GM21576 (cell line): Measurements from ENCODE around the gene BANP.
"Not testable (repeated sequence)": the region's sequence is repeated elsewhere in the genome, so short reads cannot be mapped to it uniquely, and the experiment has no call there.

Source experiments
- ATAC-seq: cut with Tn5 transposase; IDR thresholded peaks from one replicate; pipeline ENCODE4 v1.9.1; 2021; ENCODE audit warnings: mild to moderate bottlenecking, moderate library complexity; ENCODE audit not compliant: unreplicated experiment

BANP gene

GRCh38 chr16:87990254-87990653 lies 39.0 kb downstream of the BANP start:
- not testable (repeated sequence) for ATAC-seq

DNA sequence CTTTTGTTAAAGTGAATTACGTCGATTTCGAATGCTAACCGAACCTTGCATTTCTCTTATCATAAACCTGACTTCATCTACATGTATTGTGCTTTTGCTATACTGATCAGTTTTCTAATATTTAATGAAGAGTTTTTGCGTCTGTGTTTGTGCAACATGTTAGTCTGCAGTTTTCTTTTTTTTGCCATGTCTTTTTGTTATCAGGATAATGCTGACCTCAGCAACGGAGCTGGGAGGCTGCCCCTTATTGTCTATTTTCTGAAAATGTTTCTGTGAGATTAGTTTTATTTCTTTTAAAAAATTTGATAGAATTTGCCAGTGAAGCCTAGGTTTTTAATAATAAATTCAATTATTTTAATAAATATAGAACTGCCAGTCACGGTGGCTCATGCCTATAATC lies 40.9 kb downstream of the BANP start:
- ATAC-seq, result not testable (repeated sequence)

DNA sequence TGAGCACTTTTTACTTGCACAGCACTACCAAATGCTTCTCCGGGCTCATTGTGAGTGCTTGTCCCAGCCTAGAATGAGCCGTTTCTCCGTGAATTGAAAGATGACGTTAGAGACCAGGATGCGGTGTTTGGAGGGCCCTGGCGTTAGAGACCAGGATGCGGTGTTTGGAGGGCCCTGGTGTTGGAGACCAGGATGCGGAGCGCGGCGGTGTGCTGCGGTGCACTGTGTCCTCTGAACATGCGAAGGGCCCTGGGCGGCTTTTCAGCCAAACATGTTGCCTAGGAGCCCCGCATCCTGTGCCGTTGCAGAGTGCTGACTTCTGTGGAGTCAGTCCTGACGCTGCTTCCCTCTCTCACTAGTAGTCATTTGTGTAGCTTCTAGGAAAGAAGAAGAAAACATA lies 42.7 kb downstream of the BANP start:
- no peak for ATAC-seq

DNA sequence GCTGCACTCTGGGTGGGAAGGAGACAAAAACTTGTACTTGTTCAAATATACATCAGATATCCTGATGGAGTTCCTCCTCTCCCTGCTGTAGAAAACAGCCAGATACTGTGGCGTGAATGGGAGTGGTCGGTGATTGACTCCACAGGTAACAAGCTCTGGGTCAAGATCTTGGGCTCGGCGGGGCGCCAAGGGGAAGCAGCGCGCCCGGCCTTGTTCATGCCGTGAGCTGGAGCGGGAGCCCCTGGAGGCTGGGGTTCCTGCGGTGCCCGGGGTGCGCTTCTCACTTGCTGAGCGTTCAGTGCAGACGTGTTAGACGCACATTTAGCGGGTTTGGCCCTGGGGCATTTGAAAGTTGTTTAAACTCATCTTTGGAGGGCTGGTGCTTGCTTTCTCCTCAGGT lies 44.4 kb downstream of the BANP start:
- no peak for ATAC-seq

GRCh38 chr16:87996962-87997880 lies 46.0 kb downstream of the BANP start:
- no peak for ATAC-seq

- not testable (repeated sequence) for ATAC-seq
Observed at GRCh38 chr16:87998184-87998793, 47.1 kb downstream of the BANP start.

GRCh38 chr16:87998992-87999391 lies 47.8 kb downstream of the BANP start:
- ATAC-seq, result not testable (repeated sequence)

GRCh38 chr16:88002211-88002610 lies 51.0 kb downstream of the BANP start:
- no peak for ATAC-seq

- ATAC-seq, result no peak
Observed at GRCh38 chr16:88002749-88003148, 51.5 kb downstream of the BANP start.

DNA sequence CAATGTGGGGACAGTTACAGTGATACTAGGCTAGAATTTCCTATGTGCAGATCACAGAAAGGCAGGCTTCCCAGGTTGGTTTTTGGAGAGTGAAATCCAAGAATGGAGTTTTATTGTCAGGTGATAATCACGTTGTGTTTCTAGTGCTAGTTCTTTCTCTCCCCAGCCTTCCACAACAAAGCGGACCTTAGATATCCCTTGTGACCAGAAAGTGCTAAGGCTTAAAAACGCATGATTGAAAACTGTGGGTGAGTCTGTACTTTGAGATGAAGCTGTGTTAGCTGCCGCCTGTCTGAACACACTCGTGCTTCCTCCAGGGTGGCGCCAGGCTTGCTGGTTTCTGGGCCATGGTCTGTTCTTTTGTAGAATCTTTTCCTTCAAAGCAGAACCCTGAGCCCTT lies 52.1 kb downstream of the BANP start:
- no peak for ATAC-seq

DNA sequence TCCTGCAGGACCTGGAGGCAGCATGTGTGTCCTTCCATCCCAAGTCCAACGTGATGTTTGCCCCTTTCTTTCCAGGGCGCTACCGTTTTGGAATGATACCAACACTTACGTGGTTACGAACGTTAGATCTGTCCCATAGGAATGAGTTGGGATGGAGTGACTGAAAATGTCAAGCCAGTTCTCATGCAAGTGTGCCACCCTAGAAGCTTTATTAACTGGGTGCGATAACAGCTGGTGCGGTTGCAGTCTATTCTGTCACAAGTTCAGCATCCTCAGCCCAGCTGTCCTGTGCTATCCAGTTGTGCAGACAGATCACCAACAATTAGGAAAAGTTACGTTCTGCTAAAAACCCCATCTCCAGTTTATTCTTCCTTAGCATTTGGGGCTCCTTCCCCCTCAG lies 52.5 kb downstream of the BANP start:
- no peak for ATAC-seq

GRCh38 chr16:88004391-88004790 lies 53.2 kb downstream of the BANP start:
- ATAC-seq, result no peak

DNA sequence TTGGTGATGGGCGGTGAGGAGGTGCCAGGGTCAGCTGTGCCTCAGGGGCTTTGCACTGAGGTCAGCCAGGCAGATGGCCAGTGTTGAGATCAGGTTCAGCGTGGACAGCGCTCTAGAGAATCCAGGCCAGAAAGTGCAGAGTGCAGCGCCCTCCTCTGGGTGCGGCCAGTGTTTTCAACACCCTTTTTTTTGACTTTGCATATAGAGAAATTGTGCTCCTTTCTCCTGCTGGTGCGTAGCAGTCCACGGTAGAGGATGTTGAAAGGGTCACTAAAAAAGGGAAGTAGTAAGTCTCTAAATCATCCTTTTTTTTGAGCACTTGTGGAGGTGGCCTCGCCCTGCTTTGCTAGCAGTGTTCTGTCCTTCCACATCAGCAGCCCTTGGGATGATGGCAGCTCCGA lies 53.9 kb downstream of the BANP start:
- ATAC-seq, result no peak

DNA sequence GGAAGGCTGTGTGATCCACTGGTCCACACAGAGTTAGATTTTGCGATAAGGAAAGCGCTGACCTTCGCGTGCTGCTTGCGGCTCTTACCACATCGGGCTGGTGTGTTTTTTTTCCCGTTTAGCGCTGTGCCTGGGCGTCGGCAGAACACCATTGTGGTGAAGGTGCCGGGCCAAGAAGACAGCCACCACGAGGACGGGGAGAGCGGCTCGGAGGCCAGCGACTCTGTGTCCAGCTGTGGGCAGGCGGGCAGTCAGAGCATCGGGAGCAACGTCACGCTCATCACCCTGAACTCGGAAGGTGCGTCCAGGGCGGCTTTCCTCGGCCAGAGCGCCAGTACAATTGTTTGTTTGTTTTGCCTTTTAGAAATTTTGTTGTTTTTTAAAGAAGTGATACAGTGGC lies 54.7 kb downstream of the BANP start:
- ATAC-seq, result no peak

GRCh38 chr16:88007321-88007731 lies 56.1 kb downstream of the BANP start:
- ATAC-seq, result no peak

DNA sequence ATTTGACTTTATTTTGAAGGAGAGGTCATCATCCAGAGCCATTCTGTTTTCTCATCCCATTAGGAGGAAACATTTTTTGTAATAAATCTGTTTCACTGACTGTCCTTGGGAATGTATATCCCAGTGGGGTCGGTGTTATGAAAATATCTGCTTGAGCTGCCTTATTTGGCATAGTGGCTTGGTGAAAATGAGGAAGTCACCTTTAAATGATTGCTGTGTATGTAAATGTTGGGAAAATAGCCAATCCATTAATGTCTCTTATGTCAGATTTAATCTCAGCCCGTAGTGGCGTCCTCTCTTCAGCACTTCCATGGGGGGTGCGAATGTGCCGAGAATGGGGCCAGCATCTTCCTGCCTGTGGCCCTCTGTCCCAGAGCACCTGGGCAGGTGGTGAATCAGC lies 57.6 kb downstream of the BANP start:
- ATAC-seq, result no peak

DNA sequence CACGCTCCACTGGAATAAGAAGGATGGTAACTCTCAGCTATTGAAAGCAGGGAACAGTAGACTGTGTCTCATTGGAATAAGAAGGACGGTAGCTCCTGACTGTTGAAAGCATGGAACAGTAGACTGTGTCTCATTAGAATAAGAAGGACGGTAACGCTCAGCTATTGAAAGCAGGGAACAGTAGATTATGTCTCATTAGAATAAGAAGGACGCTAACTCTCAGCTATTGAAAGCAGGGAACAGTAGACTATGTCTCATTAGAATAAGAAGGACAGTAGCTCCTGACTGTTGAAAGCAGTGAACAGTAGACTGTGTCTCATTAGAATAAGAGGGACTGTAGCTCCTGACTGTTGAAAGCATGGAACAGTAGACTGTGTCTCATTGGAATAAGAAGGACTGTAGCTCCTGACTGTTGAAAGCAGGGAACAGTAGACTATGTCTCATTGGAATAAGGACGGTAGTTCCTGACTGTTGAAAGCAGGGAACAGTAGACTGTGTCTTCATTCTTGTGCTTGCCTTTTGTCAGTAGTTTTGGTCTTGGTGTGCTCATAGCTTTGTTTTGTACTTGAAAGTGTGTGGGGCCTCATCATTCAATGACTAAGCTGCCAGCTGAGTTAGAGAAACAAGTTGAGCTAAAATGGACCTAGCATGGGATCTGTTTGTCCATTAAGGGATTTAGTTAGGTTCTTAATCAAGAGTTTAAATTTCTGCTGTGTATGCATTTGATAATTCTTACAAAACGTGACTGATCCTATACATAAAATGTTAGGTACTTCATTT lies 58.5 kb downstream of the BANP start:
- no peak for ATAC-seq

GRCh38 chr16:88010343-88010967 lies 59.2 kb downstream of the BANP start:
- ATAC-seq, result no peak

DNA sequence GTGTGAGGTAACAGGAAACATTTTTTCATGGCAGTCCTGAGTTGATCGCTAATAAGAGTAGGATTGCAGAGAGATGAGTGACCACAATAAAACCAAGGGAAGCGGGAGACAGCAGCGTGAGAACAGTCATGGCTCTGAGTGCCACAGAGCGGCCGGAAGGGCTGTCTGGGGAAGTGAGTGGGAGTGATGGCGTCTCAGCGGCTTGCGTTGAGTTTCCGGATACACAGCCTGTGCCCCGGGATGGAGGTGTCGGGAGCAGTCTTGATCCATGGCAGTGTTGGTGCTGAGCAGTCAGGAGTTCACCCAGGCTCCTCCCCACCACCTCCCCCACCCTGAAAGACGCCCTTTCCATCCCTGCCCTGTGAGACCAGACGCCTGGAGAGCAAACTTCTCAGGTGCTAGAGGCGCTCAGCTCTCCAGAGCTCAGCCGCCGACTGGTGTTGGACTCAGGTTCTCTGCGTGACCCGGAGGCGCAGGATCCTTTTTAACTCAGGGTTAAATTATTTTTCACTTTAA lies 59.8 kb downstream of the BANP start:
- no peak for ATAC-seq

DNA sequence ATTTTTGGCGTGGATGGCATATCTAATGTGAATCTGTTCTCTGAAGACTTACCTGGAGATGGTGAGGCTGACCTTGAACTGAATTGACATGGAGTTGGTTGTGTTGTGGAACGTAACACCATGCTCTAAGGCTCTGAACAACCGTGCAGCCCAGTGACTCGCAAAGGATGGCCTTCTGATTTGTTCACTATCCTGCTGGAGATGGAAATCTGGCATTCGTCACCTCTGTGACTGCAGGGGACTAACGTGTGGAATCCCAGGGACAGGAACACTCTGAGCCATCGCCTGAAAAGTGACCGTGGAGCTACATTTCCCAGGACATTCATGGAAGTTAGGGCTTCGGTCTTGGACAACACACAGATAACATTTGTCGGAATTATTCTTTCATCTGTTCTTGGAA lies 61.1 kb downstream of the BANP start:
- ATAC-seq, result no peak

DNA sequence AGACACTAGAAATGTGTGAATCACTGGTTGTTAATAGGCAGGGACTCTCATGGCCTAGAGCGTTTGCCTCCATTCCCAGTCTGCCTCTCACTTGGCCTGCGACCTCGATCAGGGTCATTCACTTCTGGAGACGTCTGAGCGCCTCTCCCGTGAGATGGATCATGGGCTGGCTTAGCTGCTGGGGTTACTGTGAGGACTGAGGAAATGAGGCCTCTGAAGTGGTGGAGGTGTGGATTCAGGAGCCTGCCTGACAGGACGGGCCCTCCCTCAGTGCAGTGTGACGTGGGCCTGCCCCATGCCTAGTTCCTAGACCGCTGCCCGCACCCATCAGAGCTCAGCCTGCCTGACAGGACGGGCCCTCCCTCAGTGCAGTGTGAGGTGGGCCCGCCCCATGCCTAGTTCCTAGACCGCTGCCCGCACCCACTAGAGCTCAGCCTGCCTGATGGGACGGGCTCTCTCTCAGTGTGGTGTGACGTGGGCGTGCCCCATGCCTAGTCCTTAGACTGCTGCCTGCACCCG lies 61.9 kb downstream of the BANP start:
- ATAC-seq, result no peak
